GM21576 (cell line): Measurements from ENCODE around the gene TMEM161B.
A peak's percentile ranks its signal among the peaks of the same experiment; 100 is the strongest.
"Not testable (repeated sequence)": the region's sequence is repeated elsewhere in the genome, so short reads cannot be mapped to it uniquely, and the experiment has no call there.

ENCODE experiments used
- ATAC-seq: cut with Tn5 transposase; IDR thresholded peaks from one replicate; pipeline ENCODE4 v1.9.1; 2021; ENCODE audit warnings: mild to moderate bottlenecking, moderate library complexity; ENCODE audit not compliant: unreplicated experiment

TMEM161B gene

DNA sequence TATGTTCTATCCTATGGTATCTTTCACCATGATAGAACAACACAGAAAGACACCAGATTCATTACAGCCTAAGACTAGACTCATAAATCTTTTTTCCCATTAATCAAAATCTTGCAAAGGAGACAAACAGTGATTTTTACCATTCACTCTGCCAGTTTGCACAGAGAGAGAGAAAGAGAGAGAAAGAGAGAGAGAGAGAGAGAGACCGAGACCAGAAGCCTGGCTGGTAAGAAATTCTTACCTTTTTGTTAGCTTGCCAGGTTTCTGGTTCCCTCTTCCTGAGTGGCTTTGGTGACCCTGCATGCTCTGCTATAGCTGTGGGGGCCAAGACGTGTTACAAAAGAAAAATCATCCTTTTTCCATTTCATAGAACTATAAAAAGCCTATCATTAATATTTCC lies 18.6 kb downstream of the TMEM161B start:
- no peak for ATAC-seq

DNA sequence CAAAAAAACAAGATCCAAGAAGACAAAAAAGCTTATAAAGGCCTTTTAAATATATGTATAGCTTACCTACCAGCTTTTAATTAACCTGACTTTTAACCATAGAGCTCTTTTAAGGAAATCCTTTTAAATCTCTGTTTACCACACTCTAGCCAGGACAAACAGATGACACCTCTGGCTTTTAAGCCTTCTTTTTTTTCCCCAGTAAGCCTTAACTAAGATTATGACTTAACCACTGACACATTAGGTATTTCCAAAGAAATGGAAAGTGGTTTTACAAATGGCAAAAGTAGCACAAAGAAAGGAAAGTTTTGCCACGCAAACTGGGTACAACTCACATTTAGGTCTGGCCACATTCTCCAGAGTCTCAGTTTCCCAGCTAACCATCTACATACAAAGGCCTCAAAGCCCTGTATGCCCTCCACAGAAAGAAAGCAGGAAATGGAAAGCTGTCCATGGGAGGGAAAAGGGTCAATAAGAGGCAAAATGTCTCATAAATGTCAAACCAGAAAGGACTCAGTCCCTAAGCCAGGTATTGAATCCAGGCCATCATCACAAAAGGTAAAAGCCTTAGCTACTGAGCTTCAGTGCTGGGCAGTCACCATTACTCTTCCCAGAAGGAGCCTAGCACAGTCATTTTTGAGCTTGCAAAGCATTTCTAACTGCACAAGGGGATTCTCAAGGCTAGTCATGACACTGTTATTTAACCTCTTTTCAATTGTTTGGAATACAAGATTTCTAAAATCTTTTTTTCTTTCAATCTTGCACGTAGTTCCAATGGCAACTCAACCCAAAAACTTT lies 19.7 kb downstream of the TMEM161B start:
- no peak for ATAC-seq

DNA sequence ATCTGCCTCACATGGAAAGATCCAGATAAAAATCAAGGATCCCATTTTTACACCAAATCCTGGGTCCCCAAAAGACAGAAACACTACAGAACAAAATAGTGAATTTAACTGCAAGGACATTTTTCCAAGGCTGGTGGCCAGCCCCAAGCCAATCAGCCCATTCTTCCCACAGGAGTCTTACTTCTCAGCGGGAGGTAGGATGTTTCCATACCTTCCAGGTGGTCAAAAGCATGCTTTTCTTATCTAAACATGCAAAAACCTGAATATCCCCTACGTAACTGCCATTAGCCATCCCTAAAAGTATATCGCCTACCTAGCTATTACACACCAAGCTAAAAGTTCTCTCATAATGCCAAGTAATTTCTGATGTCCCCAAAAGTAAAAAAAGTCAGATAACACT lies 20.6 kb downstream of the TMEM161B start:
- no peak for ATAC-seq

DNA sequence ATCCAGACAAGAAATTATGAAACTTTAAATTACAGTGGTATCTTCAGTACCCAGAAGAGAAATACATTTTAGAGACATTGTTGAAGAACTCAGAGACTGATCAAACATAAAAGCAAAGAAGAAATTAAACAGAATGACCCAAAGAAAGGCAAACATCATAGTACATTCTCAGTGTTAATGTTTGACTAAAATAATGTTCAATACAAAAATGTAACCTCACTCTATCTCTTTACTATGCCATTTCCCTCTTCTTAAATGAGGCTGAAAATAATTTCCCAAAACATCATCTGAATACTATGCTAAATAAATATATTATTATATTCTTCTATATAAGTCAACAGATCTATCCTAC lies 22.8 kb downstream of the TMEM161B start:
- ATAC-seq, result no peak

DNA sequence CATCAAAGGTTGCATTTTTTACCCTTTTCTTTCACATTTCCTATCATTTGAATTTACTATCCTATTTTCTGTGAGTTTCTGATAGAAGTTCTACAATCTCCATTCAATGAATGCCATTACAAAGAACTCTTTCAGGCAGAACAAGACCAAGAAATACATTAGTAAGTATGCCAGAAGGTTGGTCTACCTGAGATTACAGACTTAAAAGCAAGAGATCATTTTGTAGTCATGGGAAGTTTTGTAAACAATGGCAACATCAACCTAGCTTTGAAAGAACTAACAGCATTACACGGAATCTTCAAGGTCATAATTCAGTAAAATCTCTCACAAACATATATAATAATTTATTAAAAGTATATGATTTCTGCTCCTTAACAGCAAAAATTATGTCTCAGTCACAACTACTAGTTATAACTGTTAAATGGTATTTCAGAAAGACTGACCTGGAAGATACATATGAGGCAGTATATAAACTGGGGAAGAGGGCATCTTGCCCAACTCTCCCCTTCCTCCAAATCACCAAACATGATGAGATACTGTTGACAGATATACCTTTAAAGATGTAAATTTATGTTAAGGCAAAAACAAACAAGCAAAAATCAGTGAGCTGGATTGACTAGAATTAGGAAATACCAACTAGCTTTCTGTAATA lies 23.3 kb downstream of the TMEM161B start:
- no peak for ATAC-seq

DNA sequence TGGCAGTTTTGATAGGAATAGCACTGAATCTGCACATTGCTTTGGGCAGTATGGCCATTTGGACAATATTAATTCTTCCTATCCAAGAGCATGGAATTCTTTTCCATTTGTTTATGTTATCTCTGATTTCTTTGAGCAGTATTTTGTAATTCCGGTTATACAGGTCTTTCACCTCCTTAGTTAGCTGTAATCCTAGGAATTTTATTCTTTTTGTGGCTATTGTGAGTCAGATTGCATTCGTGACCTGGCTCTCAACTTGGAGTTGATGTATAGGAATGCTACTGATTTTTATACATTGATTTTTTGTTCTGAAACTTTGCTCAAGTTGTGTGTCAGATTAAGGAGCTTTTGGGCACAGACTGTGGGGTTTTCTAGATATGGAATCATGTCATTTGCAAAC lies 24.0 kb downstream of the TMEM161B start:
- no peak for ATAC-seq

DNA sequence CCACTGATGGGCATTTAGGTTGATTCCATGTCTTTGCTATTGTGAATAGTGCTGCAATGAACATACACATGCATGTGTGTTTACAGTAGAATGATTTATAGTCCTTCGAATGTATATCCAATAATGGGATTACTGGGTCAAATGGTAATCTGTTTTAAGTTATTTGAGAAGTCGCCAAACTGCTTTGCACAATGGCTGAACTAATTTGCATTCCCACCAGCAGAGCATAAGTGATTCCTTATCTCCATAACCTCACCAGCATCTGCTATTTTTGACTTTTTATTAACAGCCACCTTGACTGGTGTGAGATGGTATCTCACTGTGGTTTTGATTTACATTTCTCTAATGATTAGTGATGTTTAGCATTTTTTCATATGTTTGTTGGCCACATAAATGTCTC lies 25.2 kb downstream of the TMEM161B start:
- not testable (repeated sequence) for ATAC-seq

DNA sequence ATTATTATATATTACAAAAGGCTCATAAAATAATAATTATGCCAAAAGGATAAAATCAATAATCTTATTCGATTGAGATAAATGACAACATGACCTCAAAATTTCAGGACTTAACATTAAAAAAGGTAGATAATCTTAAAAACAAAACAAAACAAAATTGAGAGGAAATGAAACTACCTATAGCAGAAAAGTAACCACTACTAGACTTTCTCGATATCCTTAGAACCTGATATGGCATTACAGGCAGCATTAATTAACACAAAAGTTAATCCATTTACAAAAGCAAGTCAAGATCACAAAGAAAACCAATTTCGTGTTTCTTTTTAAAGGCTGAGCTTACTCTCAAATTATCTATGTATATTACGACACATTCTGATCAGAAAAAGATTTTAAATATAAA lies 29.9 kb downstream of the TMEM161B start:
- ATAC-seq, result no peak

DNA sequence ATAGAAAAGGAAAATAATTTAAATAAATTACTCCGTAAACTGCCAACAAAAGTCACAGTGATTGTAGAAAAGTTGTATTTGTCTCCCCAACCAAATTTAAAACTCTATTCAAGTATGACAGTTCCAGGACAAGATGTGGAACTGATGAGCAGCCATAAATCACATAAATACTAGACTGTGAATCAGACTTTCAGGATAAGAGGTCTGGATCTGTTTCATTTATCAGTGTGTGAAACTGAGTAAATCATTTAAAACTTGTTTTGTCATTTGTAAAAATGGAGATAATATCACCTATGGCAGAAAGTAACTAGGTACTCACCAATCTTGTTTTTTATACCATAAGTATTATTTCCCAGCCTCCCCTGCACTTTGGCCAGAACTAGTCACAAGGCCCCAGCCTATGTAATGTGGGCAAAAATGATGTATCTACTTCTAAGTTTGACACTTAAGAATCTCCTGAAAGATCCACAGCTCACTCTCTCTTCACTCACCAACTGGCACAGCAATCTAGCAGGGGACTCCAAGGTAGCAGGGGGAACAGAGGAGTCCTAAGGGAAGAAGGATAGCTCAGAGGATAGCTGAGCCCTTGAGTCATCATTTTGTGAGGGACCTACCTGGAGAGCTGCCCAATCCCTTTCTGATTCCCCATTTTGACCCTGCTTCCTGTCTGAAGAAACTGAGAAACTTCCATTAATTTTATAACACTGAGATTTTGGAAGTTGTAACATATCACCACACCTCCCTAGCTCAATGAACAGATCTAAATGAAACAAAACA lies 31.6 kb downstream of the TMEM161B start:
- ATAC-seq, result no peak

DNA sequence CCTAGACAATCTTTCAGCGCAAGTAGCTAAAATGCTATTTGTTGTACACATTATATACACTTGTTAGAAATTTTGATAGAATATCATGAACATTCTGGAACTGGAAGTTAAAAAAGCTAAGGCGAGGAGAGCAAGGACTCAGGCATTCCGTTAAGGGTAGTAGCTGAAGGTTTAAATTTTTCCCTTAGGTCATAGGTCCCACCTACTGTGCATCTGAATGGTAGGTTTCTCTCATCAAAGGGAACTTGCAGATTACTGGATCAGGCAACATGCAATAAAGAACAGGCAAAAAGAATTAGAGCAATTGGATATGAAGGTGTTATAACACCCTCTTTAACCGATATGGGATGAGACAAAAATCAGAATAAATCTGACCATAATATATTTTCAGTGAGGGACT lies 32.8 kb downstream of the TMEM161B start:
- ATAC-seq, result no peak

DNA sequence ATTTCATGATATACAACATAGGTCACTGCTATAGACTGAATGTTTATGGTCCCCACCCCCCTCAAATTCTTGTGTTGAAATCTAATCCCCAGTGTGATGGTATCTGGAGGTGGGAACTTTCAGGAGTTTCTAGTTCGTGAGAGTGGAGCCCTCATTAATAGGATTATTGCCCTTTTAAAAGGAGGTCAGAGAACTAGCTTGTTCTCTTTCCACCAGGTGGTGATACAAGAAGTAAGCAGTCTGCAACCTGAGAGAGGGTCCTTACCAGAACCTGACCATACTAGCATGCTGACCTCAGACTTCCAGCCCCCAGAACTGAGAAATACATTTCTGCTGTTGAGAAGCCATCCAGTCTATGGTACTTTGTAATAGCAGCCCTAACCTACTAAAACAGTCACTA lies 33.3 kb downstream of the TMEM161B start:
- ATAC-seq, result no peak

DNA sequence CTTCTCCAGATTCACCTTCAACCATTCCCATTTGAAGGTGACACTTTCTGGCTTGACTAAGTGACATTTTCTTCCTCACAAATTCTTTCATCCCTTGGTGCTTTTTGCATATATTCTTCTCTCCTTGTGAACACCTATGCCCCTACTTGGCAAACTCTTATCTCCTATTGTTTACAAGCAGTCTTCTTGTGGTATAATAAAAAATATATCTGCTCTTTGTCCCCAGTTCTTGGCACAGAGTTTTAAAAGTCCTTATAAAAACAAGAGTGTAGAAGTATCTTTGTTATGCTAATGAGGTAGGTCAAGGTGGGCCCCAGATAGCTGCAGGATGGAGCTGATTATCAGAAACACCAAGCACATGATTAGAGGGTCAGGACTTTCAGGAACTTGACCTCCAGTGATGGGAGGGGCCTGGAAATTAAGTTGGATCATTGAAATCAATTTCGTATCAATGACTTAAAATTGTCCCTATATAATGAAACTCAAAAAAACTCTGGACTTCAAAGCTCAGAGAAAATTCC lies 38.0 kb downstream of the TMEM161B start:
- no peak for ATAC-seq

DNA sequence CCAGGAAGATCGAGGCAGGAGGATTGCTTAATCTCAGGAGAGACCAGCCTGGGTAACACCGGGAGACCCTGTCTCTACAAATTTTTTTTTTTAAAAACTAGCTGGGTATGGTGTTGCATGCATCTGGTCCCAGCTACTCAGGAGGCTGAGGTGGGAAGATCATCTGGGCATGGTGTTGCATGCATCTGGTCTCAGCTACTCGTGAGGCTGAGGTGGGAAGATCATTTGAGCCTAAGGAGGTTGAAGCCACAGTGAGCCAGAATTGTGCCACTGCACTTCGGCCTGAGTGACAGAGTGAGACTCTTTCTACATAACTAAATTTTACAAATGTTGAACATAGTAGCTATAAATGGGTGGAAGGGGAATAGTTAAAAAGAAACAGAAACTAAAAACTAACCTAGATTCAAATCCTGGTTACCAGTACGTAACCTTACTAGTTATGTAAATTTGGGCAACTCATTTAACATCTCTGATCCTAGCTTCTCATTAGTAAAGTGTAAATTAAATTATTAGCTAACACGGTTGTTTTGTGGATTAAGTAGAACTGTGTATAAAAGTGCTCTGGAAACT lies 41.7 kb downstream of the TMEM161B start:
- ATAC-seq, result peak; percentile 65

DNA sequence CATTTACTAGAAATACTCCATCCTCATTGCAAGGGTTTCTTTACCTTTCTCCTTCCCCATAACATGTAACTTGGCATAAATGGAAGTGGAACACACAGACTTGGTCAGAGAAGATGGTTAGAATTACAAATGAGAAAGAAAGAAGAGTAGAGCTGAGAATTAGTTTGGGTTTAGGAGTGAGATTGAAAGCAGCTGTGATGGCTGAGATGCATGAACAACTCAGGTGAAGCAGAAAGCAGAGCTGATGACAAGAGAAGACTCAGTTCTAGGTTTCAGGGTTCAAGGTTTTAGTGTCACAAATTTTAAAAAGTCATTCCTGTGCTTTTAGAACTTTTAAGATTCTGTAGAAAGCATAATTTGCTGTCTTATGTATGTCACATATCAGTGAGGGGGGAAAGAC lies 54.0 kb downstream of the TMEM161B start:
- peak; percentile 55 for ATAC-seq

DNA sequence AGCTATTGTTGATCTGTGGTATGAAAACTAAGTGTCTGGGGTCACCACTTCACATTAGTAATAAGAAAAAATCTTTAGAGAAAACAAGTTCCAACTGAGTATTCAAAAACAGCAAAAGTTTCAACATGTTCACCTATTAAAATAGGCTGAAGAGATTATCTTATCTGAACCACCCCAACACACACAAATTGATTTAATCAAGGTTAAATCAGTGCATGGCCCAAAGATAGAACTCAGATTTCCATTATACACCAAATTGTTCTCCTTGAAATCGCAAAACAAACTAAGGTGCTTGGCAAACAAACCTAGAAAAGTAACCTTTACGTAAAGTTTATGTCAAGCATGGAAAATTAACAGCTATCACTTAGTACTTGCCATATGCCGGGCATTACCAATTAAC lies 61.1 kb downstream of the TMEM161B start:
- no peak for ATAC-seq

DNA sequence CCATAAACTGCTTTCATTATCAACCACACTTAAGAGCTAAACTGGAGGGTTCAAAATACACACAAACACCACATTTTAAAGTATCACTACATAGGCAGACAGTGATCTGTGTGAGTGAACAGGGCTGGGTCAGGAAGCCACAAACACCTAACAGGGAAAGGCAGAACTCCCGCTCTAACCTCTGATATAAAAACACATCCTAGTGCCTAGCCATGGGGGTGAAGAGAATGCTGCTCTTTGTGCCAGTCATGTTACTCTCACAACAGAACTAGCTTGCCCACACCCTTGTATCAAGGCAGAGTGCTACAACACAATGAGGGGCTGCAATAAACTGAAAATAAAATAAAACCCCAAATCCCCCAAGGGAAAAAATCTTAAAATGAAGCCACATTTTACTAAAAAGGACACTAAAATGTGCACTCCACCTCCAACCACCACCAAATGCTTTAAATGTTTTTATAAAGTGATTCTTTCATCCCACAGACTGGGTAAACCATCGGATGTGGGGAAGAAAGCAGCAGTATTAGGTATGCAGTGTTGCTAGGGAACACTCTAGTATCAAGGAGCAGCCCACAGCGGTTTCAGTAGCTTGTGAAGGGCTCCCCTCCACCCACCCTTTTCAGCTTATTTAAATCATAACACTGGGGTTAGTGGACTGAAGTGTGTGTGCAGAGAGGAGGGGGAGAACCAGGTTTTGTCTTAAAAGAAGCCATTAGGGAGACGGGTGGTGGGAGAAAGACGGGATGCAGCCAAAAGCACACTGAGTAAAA lies 64.5 kb downstream of the TMEM161B start:
- ATAC-seq, result peak; percentile 75

DNA sequence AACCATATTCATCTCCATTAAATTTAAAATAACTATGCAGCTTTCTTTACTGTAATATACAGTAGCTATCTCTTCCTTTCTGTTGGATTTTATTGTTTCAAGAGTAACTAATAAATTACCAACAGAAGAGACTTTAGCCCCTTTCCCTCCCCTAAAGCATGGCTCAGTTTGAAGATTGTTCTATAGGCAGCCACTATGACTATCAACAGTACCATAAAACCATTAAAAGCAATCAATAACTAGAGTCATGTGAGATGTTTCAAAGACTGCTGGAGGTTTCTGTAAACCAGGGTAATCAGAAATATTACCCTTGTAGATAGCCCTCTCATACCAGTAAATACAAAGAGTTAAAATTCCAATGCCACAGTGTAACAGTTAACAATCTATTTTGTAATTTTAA lies 73.0 kb downstream of the TMEM161B start:
- no peak for ATAC-seq

DNA sequence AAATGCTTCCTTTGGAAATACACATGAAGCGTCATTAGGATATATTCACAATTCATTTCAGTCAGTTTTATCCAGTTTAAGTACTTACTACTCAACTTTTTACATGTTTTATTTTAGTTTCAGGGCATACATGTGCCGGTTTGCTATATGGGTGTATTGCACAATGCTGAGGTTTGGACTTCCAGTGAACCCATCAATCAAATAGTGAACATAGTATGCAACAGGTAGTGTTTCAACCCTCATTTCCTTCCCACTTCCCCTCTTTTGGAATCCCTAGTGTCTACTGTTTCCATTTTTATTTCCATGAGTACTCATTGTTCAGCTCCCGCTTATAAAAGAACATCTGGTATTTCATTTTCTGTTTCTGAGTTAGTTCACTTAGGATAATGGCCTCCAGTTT lies 74.7 kb downstream of the TMEM161B start:
- no peak for ATAC-seq

DNA sequence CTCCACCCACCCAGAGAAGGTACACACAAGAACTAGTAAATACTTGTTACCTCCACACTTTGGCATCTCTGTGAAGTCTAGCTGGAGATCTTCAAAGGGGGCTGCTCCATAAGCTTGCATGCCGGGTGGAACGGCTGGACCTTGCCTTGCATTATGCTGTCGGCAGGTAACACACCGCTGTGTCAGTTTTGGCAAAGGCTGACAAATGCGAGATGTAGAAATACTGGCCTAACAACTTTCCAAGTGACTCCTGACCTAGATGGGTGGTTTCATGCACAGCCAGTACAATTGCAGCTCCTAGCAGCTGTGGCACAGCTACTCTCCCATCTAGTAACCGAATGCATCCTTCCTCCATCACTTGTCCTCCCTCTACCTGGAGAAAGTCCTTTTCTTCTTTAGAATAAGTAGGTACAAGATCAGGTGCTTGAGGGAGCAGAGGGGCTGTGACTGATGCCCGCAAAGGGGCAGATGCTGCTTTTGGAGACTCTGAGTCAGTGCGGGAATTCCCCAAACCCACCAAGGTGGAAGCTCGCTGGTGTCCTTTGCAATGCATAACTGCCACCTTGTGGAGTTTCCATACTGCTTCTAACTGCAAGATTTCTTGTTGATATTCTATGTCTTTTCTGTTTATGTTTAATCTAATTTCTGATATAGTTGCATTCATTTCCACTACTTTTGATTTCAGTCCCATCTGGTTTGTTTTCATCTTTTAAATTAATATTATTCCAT lies 78.4 kb downstream of the TMEM161B start:
- ATAC-seq, result no peak

DNA sequence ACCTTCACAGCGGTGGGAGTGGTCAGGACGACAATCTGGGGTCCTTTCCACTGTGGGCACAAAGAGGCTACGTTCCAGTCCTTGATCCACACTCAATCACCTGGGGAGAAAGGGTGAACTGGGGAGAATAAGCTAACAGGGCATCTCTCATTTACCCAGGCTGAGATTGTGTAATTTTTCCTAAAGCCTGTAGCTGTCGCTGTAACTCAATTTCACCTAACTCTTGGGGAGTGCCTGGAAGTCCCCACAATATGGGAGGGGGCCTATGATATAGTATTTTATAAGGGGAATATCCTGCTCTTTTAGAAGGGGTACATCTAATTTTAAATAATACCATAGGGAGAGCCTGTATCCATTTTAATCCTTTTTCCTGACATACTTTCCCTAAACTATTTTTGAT lies 79.2 kb downstream of the TMEM161B start:
- not testable (repeated sequence) for ATAC-seq
